ENCODE data around the gene CSNK1G1.
"Not testable (repeated sequence)": the region's sequence is repeated elsewhere in the genome, so short reads cannot be mapped to it uniquely, and the experiment has no call there.

Gene CSNK1G1

DNA sequence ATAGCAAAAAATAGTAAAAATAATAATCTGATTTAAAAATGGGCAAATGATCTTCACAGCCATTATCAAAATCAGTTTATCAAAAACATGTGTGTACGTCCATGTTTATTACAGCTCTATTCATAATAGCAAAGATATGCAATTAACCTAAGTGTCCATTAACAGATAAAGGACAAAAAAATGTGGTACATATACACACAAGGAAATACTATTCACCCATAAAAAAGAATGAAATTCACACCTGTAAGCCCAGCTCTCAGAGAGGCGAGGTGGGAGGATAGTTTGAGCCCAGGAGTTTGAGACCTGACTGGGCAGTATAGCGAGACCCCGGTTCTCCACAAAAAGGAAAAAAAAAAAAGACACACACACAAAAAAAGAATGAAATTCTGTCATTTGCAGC, 110.6 kb downstream of the CSNK1G1 start:
- DNase-seq (ENCODE audit: low read depth in 2 of 2): no peak

DNA sequence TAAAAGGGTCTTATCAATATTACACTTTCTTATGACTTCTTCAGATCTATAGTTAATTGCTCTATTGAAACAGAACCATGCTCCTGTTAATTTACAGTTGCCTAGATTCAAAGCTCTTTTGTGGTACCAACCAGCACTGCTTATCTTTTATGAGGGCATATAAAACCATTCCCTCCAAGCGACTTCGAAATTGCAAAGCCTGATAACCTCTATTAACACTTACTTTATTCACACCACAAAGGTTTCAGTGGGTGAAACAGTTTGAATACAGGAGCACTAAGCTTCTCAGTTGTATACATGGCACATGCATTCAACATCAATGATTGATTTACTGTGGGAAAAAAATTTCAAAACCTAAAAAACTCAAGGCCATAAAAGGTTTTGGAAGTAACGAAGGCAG, 118.3 kb downstream of the CSNK1G1 start:
- DNase-seq (ENCODE audit: low read depth in 2 of 2): no peak

DNA sequence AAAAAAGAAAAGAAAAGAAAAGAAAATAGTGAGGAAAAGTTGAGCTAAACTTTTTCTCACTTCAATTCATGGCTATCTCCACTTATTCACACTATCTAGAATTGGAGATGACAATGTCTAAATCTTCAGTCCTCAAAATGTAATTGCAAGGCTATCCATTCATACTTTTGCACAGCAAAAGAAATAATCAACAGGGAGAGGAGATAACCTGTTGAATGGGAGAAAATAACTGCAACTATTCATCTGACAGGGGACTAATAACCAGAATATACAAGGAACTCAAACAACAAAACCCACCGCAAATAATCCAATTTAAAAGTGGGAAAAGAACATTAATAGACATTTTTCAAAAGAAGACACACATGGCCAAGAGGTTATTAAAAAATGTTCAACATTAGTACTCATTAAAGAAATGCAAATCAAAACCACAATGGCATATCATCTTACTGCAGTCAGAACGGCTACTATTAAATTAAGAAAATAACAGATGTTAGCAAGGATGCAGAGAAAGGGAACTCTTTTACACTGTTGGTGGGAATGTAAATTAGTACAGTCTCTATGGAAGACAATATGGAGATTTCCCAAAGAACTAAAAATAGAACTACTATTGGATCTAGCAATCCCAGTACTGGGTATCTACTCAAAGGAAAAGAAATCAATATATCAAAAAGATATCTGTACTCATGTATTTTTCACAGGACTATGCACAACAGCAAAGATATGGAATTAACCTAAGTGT, 119.6 kb downstream of the CSNK1G1 start:
- no peak for DNase-seq (ENCODE audit: low read depth in 2 of 2)

DNA sequence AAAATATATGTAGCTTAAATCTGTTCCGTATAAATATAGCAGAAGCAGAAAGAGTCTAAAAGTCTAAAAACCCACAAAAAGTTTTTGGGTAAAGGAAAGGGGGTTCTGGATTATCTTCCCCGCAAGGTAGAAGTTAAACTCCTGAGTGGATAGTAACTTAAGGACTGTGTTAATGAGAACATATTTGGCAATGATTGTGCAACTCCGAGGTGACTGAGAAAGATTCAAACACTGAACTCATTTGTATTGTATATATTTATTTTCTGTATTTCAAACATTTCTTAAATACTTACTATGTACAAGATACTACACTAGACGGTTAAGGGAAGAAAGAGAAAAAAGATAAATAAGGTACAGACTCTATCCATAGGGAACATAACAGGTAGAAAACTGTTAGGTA, 120.4 kb downstream of the CSNK1G1 start:
- DNase-seq (ENCODE audit: low read depth in 2 of 2): no peak

DNA sequence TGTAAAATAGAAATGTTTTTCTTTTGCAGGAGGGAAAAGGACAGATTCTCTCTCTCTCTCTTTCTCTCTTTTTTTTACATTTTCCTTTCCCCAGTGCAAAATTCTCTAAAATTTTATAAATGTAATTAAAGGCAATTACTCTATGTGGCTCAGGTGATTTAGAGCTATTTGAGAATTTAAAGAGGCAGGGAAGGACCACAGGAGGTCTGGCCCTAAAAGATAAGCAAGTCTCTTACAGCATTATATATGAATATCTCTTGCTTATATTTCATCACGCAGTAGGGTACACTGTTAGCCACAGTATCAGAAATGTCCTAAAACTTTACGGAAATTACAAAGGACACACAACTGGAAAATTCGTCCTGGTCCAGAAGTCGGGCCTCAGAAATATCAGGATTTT, 122.7 kb downstream of the CSNK1G1 start:
- DNase-seq (ENCODE audit: low read depth in 2 of 2): no peak

DNA sequence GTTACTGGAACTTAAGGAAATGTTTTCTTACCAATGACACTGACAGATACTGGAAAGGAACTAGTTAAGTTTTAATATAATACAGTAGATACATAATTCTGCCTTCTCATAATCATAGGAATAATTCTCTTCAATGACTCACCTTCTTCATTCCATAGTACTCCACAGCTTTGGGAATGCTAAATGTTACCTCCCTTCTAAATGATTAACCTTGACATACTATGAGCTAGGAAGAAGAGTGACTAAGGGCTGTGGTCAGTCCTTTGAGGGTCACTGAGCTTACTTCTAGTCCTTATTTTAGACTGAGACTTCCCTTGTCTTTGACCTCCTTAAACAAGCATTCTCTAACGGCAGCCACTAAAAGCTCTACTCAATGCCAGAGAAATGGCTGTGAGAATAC, 123.6 kb downstream of the CSNK1G1 start:
- no peak for DNase-seq (ENCODE audit: low read depth in 2 of 2)

DNA sequence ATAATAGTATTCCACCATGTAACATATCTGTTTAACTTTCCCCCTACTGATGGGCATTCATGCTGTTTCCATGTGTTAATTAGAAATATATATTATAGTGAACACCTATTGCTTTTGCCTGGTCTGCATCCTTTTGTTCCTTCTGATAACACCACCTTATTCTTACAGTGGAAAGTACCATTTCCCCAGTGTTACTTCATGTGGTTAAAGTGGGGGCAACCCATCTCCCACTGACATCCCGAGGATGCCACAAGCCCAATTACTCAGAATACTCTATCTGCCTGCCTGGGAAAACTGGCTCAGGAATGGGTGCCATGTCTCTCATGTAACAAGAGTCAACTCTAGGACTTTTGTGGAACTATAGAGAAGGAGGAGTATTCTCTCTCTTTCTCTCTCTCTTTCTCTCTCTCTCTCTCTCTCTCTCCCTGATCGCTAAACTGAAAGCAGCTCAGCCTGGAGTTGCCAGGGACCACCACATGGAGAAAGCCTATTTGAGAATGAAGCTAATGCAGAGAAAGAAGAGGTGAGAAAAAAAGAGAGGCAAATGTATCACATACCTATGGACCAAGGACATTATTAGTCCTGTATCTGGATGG, 126.7 kb downstream of the CSNK1G1 start:
- no peak for DNase-seq (ENCODE audit: low read depth in 2 of 2)

DNA sequence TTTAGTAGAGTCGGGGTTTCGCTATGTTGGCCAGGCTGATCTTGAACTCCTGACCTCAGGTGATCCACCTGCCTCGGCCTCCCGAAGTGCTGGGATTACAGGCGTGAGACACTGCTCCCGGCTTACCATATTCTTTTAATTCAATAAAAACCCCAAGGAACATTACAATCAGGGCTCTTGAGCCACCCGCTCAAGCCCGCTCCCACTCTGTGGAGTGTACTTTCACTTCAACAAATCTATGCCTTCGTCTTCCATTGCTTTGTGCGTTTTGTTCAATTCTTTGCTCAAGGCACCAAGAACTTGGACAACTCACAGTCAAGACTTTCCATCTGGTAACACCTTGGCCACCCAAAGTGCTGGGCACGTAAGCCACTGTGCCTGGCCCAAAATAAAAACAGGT, 130.2 kb downstream of the CSNK1G1 start:
- no peak for DNase-seq (ENCODE audit: low read depth in 2 of 2)

DNA sequence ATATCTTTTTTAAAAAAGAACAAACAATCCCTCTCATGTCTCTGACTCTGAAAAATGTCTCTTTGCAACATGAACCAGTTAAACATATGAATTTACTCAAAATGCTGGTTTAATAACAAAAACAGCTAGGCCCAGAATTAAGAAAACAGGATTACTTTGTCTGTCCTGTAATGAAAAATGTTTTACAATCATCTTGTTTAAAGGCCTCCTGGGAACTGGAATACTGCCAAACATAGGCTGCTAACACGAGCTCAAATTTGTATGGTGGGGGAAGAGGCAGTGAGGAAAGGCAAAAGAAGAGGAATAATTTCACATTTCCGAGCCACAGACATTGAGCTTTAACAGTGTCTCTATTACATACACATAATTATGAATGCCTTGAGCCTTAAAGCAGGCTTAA, 131.5 kb downstream of the CSNK1G1 start:
- DNase-seq (ENCODE audit: low read depth in 2 of 2): no peak

DNA sequence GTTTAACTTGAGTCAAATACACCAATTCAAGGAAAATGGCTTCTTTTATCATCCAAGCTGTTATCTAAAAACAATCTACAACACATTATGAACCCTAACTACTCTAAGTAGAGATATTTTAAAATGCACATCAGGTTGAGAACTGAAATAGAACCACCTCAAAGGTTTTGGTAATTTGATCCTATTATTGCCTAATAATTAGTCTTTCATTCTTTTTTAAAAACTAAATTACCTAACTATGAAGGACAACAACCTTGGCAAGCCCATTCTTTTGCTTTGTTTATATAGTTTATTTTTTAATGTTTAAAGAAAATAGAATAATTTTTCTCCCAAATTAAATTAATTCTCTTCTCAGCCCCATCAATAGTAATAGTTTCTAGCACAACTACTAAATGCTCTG, 132.1 kb downstream of the CSNK1G1 start:
- DNase-seq (ENCODE audit: low read depth in 2 of 2): no peak

DNA sequence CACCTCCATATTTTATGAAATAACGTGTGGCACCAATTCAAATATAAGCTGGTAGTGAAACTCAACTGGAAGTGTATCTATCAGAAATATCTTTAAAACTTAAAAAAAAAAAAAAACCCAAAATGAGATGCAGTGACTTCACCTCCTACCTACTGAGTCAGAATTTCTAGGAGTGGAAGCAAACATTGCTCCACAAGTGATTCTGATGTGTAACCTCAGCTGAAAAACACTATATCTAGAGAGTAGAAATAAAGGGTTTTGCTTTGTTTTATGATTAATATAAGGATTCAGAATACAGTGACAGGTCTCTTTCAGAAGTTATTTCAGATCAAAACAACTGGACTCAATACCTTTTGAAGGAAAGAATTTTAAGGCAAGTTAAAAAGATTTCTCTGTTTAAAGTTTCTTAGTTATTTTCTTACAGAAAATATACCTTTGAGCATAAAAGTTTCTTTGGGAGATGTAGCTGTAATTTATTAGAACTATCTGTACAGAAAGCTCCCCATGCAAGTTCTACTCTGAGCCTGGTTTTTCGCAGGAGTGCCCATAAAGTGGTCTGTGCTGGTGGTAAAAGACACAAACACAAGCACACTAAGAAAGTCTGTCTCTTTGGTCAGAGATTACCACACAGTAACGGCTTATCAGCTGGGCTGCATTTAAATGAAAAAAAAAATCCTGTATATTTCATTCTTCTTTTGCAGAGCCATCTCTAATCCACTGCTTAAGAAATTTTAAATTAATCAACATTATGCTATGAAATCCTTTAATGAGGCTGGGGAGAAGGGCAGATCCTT, 133.2 kb downstream of the CSNK1G1 start:
- DNase-seq (ENCODE audit: low read depth in 2 of 2): no peak

DNA sequence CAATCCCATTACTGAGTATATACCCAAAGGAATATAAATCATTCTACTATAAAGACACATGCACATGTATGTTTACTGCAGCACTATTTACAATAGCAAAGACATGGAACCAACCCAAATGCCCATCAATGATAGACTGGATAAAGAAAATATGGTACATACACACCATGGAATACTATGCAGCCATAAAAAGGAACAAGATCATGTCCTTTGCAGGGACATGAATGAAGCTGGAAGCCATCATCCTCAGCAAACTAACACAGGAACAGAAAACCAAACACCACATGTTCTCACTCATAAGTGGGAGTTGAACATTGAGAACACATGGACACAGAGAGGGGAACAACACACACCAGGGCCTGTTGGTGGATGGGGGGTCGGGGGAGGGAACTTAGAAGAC, 134.1 kb downstream of the CSNK1G1 start:
- not testable (repeated sequence) for DNase-seq (ENCODE audit: low read depth in 2 of 2)

DNA sequence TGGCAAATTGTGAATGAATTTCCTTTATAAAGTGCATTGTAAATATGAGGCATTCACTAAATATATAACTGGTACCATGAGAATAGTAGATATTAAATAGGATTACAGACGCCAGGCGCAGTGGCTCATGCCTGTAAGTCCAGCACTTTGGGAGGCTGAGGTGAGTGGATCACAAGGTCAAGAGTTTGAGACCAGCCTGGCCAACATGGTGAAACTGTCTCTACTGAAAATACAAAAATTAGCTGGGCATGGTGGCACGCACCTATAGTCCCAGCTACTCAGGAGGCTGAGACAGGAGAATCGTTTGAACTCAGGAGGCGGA, 138.6 kb downstream of the CSNK1G1 start:
- not testable (repeated sequence) for DNase-seq (ENCODE audit: low read depth in 2 of 2)

DNA sequence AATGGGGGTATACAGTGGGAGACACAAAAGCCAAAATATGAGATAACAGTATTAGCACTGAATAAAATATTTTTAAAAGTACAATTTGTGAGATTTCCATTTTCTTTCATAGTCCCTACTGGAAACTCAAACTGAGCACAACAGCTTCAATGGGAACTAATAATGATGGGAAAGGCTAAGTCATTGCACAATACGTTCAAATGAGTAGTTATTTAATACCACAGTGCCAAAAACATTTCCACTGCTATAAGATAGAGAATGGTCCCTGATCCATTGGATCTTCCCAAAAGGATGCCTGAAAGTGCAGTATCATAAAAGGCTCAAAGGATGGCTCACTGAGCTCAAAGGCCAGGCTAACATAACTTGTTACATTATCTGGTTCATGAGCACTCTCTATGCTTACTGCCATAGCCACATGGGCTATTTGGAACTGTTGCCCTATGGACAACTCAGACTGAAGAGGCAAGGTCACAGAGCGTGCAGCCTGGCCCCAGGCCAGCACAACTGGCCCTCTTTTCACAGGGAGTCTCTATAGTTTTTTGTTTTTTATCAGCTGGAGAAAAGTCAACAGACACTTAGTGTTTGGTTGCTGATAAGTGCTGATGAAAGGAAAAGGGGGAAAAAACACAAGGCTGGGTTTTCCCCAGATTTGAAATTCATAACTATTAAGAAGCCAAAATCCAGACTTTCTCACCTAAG, 139.1 kb downstream of the CSNK1G1 start:
- no peak for DNase-seq (ENCODE audit: low read depth in 2 of 2)

DNA sequence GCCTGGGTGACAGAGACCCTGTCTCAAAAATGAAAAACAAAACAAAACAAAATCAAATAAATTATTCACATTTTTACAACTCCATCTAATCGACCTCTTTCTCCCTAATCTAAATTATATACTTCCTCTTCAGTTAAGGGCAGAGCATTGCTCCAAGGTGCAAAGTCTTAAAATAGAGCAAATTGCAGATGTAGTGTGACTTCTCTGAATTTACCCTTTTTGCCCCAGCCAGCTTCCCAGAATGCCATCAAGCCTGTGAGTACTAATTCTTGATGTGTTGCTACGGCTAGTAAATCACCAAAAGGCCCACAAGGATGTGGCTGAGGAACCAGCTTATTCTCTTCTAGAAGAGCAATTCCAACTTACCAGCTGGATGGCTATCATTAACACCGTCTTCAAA, 139.8 kb downstream of the CSNK1G1 start:
- no peak for DNase-seq (ENCODE audit: low read depth in 2 of 2)

DNA sequence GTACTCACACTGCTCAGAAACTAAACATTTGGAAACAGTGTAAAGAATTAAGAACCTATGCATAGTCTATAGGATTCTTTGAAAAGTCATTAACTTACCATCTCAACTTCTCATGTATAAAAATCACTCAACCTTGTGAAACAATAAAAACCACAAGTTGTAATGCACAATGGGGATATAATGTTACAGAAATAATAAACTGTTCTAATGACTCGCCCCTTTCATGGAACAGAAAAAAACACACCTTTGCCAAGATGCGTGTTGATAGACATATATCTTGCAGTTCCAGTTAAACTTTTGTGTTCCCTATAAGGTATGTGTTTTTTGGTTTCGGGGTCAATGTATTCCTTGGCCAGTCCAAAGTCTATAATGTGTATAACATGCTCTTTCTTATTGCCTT, 142.3 kb downstream of the CSNK1G1 start:
- DNase-seq (ENCODE audit: low read depth in 2 of 2): no peak

DNA sequence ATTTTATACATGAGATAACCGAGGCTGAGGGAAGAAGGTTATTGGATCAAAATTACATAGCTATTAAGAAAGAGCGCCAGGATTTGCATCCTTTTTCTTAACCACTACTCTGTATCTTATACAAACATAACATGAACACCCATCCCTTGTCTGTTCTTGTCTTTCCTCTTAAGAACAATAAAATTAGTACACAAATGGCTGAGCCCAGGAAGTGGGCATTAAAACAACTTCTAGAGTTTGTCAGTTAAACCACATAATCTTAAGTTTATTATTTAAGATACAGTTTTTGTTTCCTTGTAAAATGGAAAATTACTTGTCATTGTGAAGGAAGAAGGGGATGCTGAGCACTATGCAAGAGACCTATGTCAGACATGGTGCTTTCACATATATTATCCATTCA, 144.3 kb downstream of the CSNK1G1 start:
- DNase-seq (ENCODE audit: low read depth in 2 of 2): no peak

DNA sequence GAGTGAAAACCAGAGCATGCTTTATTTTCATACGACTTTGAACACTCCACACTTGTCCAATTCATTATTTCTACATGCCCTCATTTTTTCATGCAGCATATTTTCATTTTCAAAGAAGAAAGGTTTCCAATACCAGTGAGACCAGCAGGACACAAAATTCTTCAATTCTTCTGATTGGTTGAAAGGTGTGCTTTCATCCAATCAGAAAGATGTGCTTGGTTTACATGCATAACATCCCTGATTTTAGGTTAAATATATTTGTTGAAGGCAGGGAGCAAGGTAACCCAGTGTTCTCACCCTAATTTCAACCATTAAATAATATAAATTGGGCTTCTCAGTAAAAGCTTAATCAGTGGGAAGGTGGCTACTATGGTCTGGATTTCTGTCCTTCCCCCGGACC, 145.6 kb downstream of the CSNK1G1 start:
- no peak for DNase-seq (ENCODE audit: low read depth in 2 of 2)

DNA sequence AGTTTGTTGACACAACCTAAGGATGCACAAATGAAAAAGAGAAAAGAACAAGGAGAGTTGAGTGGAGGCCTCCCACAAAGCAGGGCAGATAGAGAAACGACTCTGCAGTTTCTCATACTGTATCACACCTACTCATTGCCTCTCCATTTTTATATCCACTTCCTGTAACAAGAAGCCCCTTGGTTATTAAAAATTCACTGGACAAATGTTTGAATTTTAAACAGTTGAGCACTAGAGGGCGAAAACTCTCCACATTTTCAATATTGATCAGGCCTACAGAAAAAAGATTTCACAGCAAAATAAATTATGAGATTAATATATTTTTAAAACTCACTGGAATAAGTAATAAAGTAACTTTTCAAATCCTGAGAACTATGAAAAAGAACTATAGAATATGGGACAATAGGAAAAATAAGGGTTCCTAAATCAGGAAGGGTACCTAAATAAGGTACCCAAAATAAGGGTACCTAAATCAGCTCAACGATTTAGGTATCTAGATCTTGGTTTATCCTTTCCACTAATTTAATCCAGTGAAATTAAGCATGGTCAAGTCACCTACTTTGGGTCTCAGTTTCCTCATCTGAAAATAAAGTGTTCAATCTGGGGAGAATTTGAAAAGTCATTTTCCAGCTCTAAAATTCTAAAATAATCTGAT, 146.2 kb downstream of the CSNK1G1 start:
- DNase-seq (ENCODE audit: low read depth in 2 of 2): no peak

DNA sequence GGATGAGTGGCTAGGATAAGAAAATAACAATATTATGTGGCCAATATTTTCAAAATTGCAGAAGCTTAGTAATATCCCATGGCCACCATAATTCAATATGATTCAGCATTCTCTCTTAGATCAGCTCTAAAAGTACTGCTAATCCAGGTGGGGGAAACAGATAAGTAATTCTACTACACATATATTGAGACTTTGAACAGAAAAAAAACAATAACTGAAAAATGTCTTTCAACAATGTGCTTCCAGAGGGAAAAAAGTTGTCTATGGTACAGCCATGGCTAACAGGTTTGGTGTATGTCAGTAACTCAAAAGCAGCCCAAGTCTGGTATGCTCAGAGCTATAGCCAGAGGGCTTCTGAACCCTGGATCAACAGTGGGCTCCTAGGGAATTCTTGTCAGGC, 150.8 kb downstream of the CSNK1G1 start:
- DNase-seq (ENCODE audit: low read depth in 2 of 2): no peak

DNA sequence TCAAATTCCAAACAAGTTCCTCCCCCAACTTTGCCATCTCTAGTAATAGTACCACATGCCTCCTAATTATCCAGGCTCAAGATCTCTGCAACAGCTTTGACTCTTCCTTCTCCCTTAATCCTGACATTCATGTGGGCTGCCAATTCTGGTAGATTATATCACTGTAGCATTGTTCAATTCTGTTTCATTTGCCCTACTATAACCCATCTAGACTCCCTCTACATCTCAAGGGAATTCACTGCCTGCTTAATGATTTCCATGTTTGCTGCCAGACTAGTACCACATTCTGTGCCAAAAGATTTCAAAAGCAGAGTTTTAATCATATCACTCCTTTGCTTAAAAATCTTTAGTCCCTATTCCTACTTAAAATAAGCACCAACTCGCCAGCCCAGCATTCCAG, 158.5 kb downstream of the CSNK1G1 start:
- no peak for DNase-seq (ENCODE audit: low read depth in 2 of 2)

DNA sequence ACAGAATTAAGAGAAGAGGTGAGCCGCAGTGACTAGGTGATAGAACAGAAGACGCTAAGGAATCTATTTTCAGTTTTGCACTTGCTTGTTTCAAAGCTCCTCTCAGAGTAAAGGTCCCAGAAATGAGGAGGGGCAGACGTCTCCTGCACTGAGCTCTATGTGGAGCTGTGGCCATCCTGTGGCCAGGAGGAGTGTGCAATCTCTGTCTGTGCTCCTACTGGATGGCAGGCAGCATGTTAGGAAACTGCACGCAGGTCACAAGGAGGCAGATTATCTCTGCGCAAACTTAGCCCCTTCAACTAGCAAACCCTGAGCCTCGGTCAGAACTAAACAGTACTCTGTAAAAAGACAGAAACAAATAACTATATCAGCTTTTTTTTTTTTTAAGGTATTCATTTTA, 162.0 kb downstream of the CSNK1G1 start:
- no peak for DNase-seq (ENCODE audit: low read depth in 2 of 2)
